ENCODE data around the gene TMEM272. TPM values are rescaled to one million over a fixed set of nuclear protein-coding genes. Genes with fewer than 3 reads are reported as not detected.
A peak's percentile ranks its signal among the peaks of the same experiment; 100 is the strongest.

The TMEM272 gene
- total and polyA plus RNA-seq, 2 donors from 2014 or later = 0.19 to 0.28 TPM

DNA sequence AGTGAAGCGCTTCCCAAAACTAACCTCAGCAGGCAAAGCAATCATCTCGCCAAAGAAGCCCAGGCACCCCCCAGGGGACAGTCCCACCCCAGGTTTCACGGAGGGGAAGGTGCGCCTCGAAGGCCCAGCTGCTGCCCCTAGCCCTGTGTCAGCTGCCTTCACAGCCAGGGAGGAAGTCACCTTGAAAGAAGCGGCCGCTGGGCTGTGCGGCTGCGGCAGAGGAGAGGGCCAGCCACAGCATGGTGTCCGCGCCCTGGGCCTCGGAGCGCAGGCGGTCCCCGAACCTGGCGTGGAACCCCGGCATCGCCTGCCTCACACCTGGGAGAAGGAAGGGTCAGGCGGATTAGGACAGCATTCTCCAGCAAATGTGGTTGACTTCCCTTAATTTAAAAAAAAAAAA is 76.0 kb downstream of the TMEM272 start:
- intact Hi-C loops (cut with DNase I) = no loop called here
- no peak overlapping the region for H3K4me3 ChIP-seq (ENCODE audit: low read length in 3 of 3)
- H3K27me3 ChIP-seq (ENCODE audit: control insufficient read depth, insufficient read depth, low read length) = no peaks in the 10 kb centered on the region
- DNase-seq = peak in 1 of 5 donors; percentile 67
- H3K4me1 ChIP-seq (ENCODE audit: control insufficient read depth in 2 of 3, insufficient read depth in 2 of 3, low read depth in 1 of 3, low read length in 3 of 3) = peaks cover 0 to 23% (median 11%) of the 10 kb centered on the region in 3 donors
- no peak for FAIRE-seq
- H3K27ac ChIP-seq (ENCODE audit: low read depth in 2 of 2, low read length in 2 of 2) = no peak overlapping the region
- TF ChIP-seq, protein P1, sequence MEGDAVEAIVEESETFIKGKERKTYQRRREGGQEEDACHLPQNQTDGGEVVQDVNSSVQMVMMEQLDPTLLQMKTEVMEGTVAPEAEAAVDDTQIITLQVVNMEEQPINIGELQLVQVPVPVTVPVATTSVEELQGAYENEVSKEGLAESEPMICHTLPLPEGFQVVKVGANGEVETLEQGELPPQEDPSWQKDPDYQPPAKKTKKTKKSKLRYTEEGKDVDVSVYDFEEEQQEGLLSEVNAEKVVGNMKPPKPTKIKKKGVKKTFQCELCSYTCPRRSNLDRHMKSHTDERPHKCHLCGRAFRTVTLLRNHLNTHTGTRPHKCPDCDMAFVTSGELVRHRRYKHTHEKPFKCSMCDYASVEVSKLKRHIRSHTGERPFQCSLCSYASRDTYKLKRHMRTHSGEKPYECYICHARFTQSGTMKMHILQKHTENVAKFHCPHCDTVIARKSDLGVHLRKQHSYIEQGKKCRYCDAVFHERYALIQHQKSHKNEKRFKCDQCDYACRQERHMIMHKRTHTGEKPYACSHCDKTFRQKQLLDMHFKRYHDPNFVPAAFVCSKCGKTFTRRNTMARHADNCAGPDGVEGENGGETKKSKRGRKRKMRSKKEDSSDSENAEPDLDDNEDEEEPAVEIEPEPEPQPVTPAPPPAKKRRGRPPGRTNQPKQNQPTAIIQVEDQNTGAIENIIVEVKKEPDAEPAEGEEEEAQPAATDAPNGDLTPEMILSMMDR (IDR thresholded peaks at IDR 0.05; ENCODE audit: borderline replicate concordance, extremely low read depth, insufficient read depth) = no peak
- no peak overlapping the region for H3K9ac ChIP-seq (ENCODE audit: low read length in 3 of 3)
- H3K36me3 ChIP-seq (ENCODE audit: control insufficient read depth in 2 of 3, insufficient read depth in 3 of 3, low read length in 3 of 3) = peaks cover 0 to 14% (median 6%) of the 10 kb centered on the region in 3 donors
- H3K9me3 ChIP-seq (ENCODE audit: control insufficient read depth in 2 of 3, insufficient read depth in 1 of 3, low read length in 3 of 3) = no peaks in the 10 kb centered on the region

DNA sequence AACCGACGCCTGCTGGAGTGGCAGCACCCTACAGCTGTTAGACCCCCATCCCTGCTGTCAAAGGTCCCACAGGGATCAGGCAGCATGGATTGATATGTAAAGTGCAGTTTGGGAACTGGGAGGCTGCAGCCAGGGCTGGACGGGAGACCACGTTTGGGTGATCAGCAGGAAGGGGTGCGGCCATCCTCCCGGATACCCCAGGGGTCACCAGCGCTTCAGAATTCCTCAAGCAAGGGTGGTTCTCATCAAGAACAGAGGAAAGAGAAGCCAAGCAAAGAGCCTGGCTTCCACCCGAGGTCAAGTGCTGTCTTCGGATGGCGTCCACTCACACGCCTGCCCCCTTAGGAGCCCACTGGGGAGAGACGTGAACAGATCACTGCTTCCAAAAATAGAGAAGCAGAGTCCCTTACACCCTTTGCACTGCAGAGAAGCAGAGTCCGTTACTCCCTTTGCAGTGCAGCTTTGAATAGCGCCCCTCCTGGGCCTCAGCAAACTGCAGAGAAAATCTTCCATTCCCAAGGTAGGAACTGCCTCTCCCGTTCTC is 76.5 kb downstream of the TMEM272 start:
- Histone ChIP-seq H3K9ac (ENCODE audit: low read length in 3 of 3) (no peak overlapping the region), H3K9me3 (ENCODE audit: control insufficient read depth in 2 of 3, insufficient read depth in 1 of 3, low read length in 3 of 3) (no peaks in the 10 kb centered on the region), H3K4me1 (ENCODE audit: control insufficient read depth in 2 of 3, insufficient read depth in 2 of 3, low read depth in 1 of 3, low read length in 3 of 3) (peaks cover 0 to 25% (median 11%) of the 10 kb centered on the region in 3 donors), H3K27me3 (ENCODE audit: control insufficient read depth, insufficient read depth, low read length) (no peaks in the 10 kb centered on the region), H3K4me3 (ENCODE audit: low read length in 3 of 3) (no peak overlapping the region), H3K27ac (ENCODE audit: low read depth in 2 of 2, low read length in 2 of 2) (no peak overlapping the region), H3K36me3 (ENCODE audit: control insufficient read depth in 2 of 3, insufficient read depth in 3 of 3, low read length in 3 of 3) (peaks cover 0 to 14% (median 6%) of the 10 kb centered on the region in 3 donors)
- DNase-seq (no peak), FAIRE-seq (no peak)
- TF ChIP-seq, protein P1 (IDR thresholded peaks at IDR 0.05; ENCODE audit: borderline replicate concordance, extremely low read depth, insufficient read depth) = no peak
- intact Hi-C loops (cut with DNase I) = no loop called here

DNA sequence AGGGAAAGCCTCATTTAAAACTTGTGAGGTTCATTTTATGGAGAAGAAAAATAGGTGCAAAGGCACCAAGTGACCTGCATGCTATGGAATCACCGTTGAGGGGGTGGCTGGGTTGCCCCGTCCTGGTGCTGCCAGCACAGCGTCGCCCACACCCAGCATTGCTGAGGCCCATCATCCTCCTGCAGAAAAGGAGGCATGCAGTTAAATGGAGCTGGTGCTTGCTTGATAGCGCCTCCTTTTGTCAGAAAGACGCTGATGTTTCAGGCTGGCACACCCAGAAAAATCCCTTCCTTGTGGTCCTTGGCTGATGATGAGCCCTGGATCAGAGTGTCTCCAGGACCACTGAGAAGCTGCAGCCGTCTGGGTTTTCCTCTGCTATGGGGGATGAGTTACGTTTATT is 77.9 kb downstream of the TMEM272 start:
- peaks cover 0 to 20% (median 6%) of the 10 kb centered on the region in 3 donors for H3K36me3 ChIP-seq (ENCODE audit: control insufficient read depth in 2 of 3, insufficient read depth in 3 of 3, low read length in 3 of 3)
- FAIRE-seq = no peak
- TF ChIP-seq, protein P1 (IDR thresholded peaks at IDR 0.05; ENCODE audit: borderline replicate concordance, extremely low read depth, insufficient read depth) = no peak
- no peak overlapping the region for H3K9ac ChIP-seq (ENCODE audit: low read length in 3 of 3)
- no peak for DNase-seq
- H3K4me1 ChIP-seq (ENCODE audit: control insufficient read depth in 2 of 3, insufficient read depth in 2 of 3, low read depth in 1 of 3, low read length in 3 of 3) = peaks cover 0 to 25% (median 11%) of the 10 kb centered on the region in 3 donors
- no peak overlapping the region for H3K27ac ChIP-seq (ENCODE audit: low read depth in 2 of 2, low read length in 2 of 2)
- intact Hi-C loops (cut with DNase I) = no loop called here
- H3K4me3 ChIP-seq (ENCODE audit: low read length in 3 of 3) = no peak overlapping the region
- no peaks in the 10 kb centered on the region for H3K9me3 ChIP-seq (ENCODE audit: control insufficient read depth in 2 of 3, insufficient read depth in 1 of 3, low read length in 3 of 3)
- H3K27me3 ChIP-seq (ENCODE audit: control insufficient read depth, insufficient read depth, low read length) = no peaks in the 10 kb centered on the region

DNA sequence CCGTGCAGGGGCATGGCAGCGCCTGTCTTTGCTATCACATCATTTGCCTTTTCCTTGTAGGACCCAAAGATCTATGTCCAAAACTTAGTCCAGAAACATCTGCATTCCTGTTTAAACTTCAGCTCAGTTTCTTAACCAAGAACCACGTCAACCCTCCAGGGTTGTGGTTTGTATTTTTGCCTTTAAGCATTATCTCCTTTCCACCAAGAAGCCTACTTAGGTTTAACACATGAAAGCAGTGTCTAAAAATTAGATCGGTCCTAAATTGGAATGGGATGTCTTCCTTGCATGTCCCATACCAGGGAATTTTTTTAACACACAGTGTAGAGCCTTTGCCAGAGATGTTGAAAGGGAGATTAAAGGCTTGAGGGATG is 79.8 kb downstream of the TMEM272 start:
- TF ChIP-seq, protein P1 (IDR thresholded peaks at IDR 0.05; ENCODE audit: borderline replicate concordance, extremely low read depth, insufficient read depth) = no peak
- Histone ChIP-seq H3K4me1 (ENCODE audit: control insufficient read depth in 2 of 3, insufficient read depth in 2 of 3, low read depth in 1 of 3, low read length in 3 of 3) (peaks cover 0 to 13% (median 10%) of the 10 kb centered on the region in 3 donors), H3K27me3 (ENCODE audit: control insufficient read depth, insufficient read depth, low read length) (no peaks in the 10 kb centered on the region), H3K36me3 (ENCODE audit: control insufficient read depth in 2 of 3, insufficient read depth in 3 of 3, low read length in 3 of 3) (peaks cover 0 to 17% (median 6%) of the 10 kb centered on the region in 3 donors), H3K9me3 (ENCODE audit: control insufficient read depth in 2 of 3, insufficient read depth in 1 of 3, low read length in 3 of 3) (no peaks in the 10 kb centered on the region), H3K4me3 (ENCODE audit: low read length in 3 of 3) (no peak overlapping the region), H3K9ac (ENCODE audit: low read length in 3 of 3) (no peak overlapping the region), H3K27ac (ENCODE audit: low read depth in 2 of 2, low read length in 2 of 2) (peak overlapping the region; percentile 8 to 32)
- DNase-seq (no peak), FAIRE-seq (no peak)
- intact Hi-C loops (cut with DNase I) = no loop called here

Data from kidney (tissue), 14 donors.